Skeletal muscle cell (primary cell): ENCODE data around the gene TMEM74B.
A peak's percentile ranks its signal among the peaks of the same experiment; 100 is the strongest.
"Not testable (repeated sequence)": the region's sequence is repeated elsewhere in the genome, so short reads cannot be mapped to it uniquely, and the experiment has no call there.

ENCODE experiments used
- DNase-seq: peaks from one replicate; pipeline ENCODE4 v3.0.0-alpha.2; 2010; ENCODE audit warnings: low read depth
- H3K4me3 ChIP-seq: 2 replicates; pipeline ENCODE4 v1.5.1; 2011; ENCODE audit warnings: low read depth, mild to moderate bottlenecking, control low read depth, low read length, moderate library complexity

Gene TMEM74B

GRCh38 chr20:1154691-1155090 lies 30.1 kb downstream of the TMEM74B start:
- H3K4me3 ChIP-seq = no peak overlapping the region
- no peak for DNase-seq

- no peak overlapping the region for H3K4me3 ChIP-seq
- DNase-seq = no peak
These were observed 30.6 kb downstream of the TMEM74B start for GRCh38 chr20:1154226-1154625.

DNA sequence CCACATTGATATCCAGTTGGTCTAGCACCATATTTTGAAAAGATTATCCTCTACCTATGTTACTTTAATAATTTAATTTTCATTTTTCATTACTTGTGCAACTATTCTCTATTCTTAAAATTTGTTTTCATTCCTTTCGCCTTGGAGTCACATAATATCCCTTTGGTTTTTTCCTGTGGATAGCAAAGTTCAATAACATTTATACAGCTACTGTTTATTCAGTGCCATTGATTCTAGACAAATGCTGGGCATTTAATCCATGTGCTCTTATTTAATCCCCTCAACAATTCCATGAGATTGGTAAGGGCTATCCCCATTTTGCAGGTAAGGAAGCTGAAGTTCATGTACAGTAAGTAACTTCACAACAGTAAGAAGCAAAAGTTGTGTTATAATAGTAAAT lies 33.8 kb downstream of the TMEM74B start:
- no peak for DNase-seq
- H3K4me3 ChIP-seq = no peak overlapping the region

- peak; percentile 4 for DNase-seq
- H3K4me3 ChIP-seq = no peak overlapping the region
These were observed 34.6 kb downstream of the TMEM74B start for GRCh38 chr20:1150218-1150617.

GRCh38 chr20:1149812-1150211 lies 35.0 kb downstream of the TMEM74B start:
- not testable (repeated sequence) for DNase-seq, H3K4me3 ChIP-seq

GRCh38 chr20:1146957-1147356 lies 37.8 kb downstream of the TMEM74B start:
- no peak overlapping the region for H3K4me3 ChIP-seq
- DNase-seq = no peak

DNA sequence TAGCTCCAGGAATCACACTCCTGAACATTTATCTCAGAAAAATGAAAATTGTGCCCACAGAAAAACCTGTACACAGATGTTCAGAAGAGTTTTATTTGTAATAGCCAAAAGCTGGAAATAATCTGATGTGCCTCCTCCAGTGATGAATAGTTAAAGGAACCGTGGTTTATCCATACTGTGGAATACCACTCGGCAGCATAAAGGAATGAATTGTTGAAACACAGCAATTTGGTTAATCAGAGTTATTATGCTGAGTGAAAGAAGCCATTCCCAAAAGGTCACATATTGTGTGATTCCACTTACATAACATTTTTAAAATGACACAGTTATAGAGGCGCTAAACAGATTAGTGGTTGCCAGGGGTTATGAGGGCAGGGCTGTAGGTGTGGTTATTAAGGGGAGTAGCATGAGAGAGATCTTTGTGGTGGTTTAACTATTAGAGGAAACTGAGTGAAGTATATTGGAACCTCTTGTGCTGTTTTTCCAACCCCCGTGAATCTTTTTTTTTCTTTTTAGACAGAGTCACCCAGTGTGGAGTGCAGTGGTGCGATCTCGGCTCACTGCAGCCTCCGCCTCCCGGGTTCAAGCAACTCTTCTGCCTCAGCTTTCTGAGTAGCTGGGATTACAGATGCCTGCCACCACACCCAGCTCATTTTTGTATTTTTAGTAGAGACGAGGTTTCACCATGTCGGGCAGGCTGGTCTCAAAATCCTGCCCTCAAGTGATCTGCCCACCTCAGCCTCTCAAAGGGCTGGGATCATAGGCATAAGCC lies 40.2 kb downstream of the TMEM74B start:
- DNase-seq = no peak
- H3K4me3 ChIP-seq = no peak overlapping the region

GRCh38 chr20:1137236-1137635 lies 47.5 kb downstream of the TMEM74B start:
- no peak for DNase-seq
- no peak overlapping the region for H3K4me3 ChIP-seq

GRCh38 chr20:1134836-1135235 lies 49.9 kb downstream of the TMEM74B start:
- DNase-seq = no peak
- no peak overlapping the region for H3K4me3 ChIP-seq

- DNase-seq = no peak
These were observed 50.4 kb downstream of the TMEM74B start for GRCh38 chr20:1134355-1134754.

DNA sequence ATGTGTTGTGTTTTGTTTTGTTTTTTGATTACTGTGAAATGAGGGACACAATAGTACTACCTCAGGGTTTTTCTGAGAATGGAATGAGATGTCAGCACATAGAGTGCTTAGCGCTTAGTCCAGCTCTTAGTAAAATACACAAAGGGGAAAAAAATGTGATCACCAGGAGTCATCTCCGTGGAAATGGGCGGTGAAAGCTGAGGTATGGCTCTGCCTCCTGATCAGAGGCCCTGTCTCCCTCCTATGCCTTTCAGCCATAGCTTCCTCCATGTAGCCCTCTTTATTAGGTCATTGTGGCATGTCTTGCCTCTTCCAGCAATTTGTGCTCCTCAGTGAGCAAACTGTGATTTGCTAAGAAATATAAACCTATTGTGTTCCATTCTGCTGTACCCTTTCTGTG lies 53.4 kb downstream of the TMEM74B start:
- H3K4me3 ChIP-seq = no peak overlapping the region
- no peak for DNase-seq

More at GRCh38 chr20:1134355-1134754, 50.4 kb downstream of the TMEM74B start:
- H3K4me3 ChIP-seq = no peak overlapping the region

DNA sequence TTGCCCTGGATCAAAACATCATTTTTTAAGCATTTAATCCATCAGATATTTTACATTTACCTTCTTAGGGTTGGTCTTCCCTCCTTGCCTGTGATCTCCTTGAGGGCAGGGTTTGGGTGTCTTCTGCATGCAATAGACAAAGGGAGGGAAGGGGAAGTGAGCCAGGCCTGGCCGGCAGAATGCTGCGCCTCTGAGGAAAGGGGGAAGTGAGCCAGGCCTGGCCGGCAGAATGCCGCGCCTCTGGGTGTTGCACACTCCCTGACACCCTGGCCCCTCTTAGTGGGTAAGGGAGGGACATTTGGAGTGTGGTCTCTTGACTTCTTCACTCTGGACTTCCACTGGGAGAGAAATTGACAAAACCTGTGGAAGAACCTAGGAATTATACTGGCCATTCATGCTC lies 53.9 kb downstream of the TMEM74B start:
- no peak overlapping the region for H3K4me3 ChIP-seq
- DNase-seq = no peak
